Neural progenitor cell (in vitro differentiated cells): ENCODE results near the gene RTN4R.

Source experiments
- CTCF ChIP-seq: fragments of 200-600 bp; sonication (generic); IDR thresholded peaks from 2 replicates; pipeline ENCODE4 v1.5.1; 2017; ENCODE audit warnings: antibody characterized with exemption, mild to moderate bottlenecking
- EZH2 ChIP-seq: fragments of 200-600 bp; sonication (generic); IDR thresholded peaks from 2 replicates; pipeline ENCODE4 v1.6.1; 2017; ENCODE audit warnings: antibody characterized with exemption, mild to moderate bottlenecking, moderate library complexity

GRCh38 chr22:20205964-20206708, 62.0 kb downstream of the RTN4R start:
- no peak for TF ChIP-seq CTCF
- no peak for TF ChIP-seq EZH2
